Measurements from ENCODE around the gene SEPTIN8.
A peak's percentile ranks its signal among the peaks of the same experiment; 100 is the strongest.

DNA sequence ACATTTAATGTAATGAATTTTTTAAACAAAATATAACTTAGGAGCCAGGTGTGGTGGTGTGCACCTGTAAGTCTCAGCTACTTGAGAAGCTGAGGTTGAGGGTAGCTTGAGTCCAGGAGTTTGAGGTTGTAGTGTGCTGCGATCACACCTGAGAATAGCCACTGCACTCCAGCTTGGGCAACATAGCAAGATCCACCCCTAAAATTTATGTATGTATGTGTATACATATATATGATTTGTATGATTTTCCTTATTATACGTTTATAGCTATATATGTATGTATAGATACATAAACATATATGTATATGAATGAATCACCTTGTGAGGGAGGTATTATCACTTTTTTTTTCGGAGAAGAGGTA lies 30.5 kb downstream of the SEPTIN8 start:
- TF ChIP-seq CTCF (IDR thresholded peaks at IDR 0.05) (peak in 1 of 6 experiments; percentile 13), POLR2A (IDR thresholded peaks at IDR 0.05) (no peak)

Data from Peyer's patch (tissue), 4 donors.